Nephron (organoid): ENCODE data around the gene KCNMA1.

ENCODE experiments used
- H3K27ac Mint-ChIP-seq, 3 experiments: 2 replicates each; pipeline ENCODE4 v1.8.0; 2020; ENCODE audit warnings: mixed read lengths in 3 of 3, mild to moderate bottlenecking in 2 of 3, moderate library complexity in 1 of 3
- H3K27me3 Mint-ChIP-seq: 2 replicates; pipeline ENCODE4 v1.8.0; 2021; ENCODE audit warnings: low read depth, mild to moderate bottlenecking, moderate library complexity, mixed read lengths
- H3K36me3 Mint-ChIP-seq: 2 replicates; pipeline ENCODE4 v1.8.0; 2020; ENCODE audit warnings: low read depth, mixed read lengths
- H3K4me1 Mint-ChIP-seq: 2 replicates; pipeline ENCODE4 v1.8.0; 2020; ENCODE audit warnings: mixed read lengths
- H3K4me3 Mint-ChIP-seq, 3 experiments: 2 replicates each; pipeline ENCODE4 v1.8.0; 2020; ENCODE audit warnings: mild to moderate bottlenecking in 3 of 3, mixed read lengths in 3 of 3, moderate library complexity in 2 of 3
- H3K9me3 Mint-ChIP-seq: 2 replicates; pipeline ENCODE4 v1.8.0; 2020; ENCODE audit warnings: mixed read lengths
- TF ChIP-seq, protein P1 (sequence below), 3 experiments: fragments of 200-600 bp; sonication (generic); IDR thresholded peaks; one replicate each; pipeline ENCODE4 v1.5.0; 2021; ENCODE audit warnings: antibody characterized with exemption in 3 of 3; ENCODE audit not compliant: unreplicated experiment in 3 of 3

Gene KCNMA1

DNA sequence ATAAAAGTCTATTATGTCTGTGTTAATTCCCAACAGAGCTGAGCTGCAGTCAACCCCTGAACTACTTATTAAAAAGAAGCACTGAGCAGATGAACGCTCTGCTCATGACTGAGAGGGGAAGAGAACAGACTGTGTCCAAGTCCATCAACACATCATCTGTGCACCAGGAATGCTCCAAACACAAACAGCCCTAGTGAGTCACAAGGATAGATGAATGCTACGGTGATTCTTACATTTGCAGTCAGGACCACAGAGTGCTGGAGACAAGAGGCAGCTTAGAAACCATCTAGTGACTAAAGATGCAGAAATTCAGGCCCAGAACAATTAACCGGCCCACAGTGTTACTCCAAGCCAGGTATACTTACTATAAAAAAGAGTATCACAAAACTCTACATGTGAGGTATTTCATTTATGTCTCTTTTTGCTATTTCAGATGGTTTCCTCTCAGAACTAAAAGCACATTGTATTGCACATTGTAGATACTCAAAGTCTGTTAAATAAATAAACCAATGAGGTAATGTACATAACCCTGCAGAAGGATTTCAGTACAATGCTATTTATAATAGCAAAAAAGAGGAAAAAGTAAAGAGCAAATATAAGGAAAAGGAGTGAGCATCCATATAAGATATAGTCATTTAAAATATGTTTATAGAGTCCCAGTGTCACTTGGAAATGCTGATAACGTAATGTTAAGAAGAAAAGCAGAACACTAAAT is 159.2 kb downstream of the KCNMA1 start:
- Mint-ChIP-seq H3K4me3 (no peak overlapping the region), H3K27me3 (peaks cover 5% of the 10 kb centered on the region), H3K36me3 (no peaks in the 10 kb centered on the region), H3K27ac (no peak overlapping the region), H3K4me1 (peaks cover 30% of the 10 kb centered on the region), H3K9me3 (no peaks in the 10 kb centered on the region)
- TF ChIP-seq, protein P1, sequence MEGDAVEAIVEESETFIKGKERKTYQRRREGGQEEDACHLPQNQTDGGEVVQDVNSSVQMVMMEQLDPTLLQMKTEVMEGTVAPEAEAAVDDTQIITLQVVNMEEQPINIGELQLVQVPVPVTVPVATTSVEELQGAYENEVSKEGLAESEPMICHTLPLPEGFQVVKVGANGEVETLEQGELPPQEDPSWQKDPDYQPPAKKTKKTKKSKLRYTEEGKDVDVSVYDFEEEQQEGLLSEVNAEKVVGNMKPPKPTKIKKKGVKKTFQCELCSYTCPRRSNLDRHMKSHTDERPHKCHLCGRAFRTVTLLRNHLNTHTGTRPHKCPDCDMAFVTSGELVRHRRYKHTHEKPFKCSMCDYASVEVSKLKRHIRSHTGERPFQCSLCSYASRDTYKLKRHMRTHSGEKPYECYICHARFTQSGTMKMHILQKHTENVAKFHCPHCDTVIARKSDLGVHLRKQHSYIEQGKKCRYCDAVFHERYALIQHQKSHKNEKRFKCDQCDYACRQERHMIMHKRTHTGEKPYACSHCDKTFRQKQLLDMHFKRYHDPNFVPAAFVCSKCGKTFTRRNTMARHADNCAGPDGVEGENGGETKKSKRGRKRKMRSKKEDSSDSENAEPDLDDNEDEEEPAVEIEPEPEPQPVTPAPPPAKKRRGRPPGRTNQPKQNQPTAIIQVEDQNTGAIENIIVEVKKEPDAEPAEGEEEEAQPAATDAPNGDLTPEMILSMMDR (IDR thresholded peaks at IDR 0.05; ENCODE audit: unreplicated experiment in 3 of 3), result no peak

DNA sequence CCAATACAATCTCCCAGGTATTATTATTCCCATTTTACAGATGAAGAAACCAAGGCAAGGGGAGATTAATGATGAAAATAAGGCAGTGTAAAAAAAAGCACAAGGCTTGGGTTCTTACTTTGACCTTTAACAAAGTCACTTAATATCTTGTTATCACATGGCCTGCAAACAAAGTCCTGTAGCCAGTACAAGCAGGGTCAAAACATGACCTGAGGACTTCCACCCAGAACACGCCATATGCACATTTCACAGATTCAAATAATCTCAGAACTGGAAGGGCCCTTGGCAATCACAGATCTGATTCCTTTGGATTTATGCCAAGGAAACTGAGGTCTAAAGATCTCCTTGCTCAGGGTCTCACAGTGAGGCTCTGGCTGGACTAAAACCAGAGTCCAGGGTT is 162.1 kb downstream of the KCNMA1 start:
- Mint-ChIP-seq H3K9me3 (no peaks in the 10 kb centered on the region), H3K4me3 (no peak overlapping the region), H3K36me3 (no peaks in the 10 kb centered on the region), H3K27ac (no peak overlapping the region), H3K4me1 (peaks cover 30% of the 10 kb centered on the region), H3K27me3 (no peaks in the 10 kb centered on the region)
- TF ChIP-seq, protein P1 (IDR thresholded peaks at IDR 0.05; ENCODE audit: unreplicated experiment in 3 of 3), result no peak

DNA sequence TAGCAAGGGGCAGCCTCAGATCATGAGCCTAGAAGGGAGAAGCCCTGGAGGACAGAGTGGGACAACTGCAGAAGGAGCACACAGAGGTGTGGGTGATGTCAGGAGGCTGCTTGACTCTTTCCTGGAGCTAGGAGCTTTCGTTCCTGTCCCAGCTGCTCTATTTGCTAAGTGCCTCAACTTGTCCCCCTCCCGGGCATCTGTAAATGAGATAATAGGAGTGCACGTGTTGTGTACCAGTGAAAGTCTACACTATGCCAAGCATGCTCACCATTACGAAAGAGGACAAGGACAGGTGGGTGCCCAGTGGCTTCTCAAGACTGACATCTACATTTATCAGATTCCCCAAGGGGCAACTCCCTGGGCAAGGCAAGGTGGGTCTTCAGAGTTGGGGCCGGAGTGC is 162.7 kb downstream of the KCNMA1 start:
- Mint-ChIP-seq H3K27me3 (no peaks in the 10 kb centered on the region), H3K27ac (no peak overlapping the region), H3K36me3 (no peaks in the 10 kb centered on the region), H3K9me3 (no peaks in the 10 kb centered on the region), H3K4me1 (peaks cover 24% of the 10 kb centered on the region), H3K4me3 (no peak overlapping the region)
- TF ChIP-seq, protein P1 (IDR thresholded peaks at IDR 0.05; ENCODE audit: unreplicated experiment in 3 of 3), result no peak

DNA sequence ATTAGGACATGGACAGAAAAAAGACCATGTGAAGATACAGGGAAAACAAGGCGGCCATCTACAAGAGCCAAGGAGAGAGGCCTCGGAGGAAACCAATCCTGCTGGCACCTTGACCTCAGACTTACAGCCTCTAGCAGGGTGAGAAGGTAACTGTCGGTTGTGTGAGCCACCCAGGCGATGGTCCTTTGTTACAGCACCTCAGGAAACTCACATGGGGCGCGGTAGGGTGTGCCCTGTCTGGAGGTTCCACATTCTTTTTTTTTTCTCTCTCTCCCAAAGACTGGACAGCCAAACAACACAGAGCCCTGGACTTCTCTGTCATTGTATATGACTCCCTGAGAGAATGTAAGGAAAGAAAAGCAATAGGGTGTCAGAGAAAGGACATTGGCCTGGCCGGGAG is 163.2 kb downstream of the KCNMA1 start:
- Mint-ChIP-seq H3K9me3 (no peaks in the 10 kb centered on the region), H3K4me1 (peaks cover 19% of the 10 kb centered on the region), H3K36me3 (no peaks in the 10 kb centered on the region), H3K27me3 (no peaks in the 10 kb centered on the region), H3K4me3 (no peak overlapping the region), H3K27ac (no peak overlapping the region)
- TF ChIP-seq, protein P1 (IDR thresholded peaks at IDR 0.05; ENCODE audit: unreplicated experiment in 3 of 3), result no peak

DNA sequence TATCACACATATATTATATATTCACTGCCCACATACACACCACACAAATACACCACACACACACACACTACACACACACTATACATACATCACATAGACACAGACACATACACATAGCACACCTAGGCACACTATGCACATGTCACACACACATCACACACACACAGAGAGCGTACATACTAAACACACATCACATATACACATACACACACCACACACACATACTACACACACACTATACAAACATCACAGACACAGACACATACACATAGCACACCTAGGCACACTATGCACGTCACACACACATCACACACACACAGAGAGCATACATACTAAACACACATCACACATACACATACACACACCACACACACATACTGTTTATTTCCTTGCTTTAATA is 165.5 kb downstream of the KCNMA1 start:
- TF ChIP-seq, protein P1 (IDR thresholded peaks at IDR 0.05; ENCODE audit: unreplicated experiment in 3 of 3), result no peak
- Mint-ChIP-seq H3K27ac (no peak overlapping the region), H3K9me3 (no peaks in the 10 kb centered on the region), H3K36me3 (no peaks in the 10 kb centered on the region), H3K4me1 (peaks cover 5% of the 10 kb centered on the region), H3K27me3 (no peaks in the 10 kb centered on the region), H3K4me3 (no peak overlapping the region)

DNA sequence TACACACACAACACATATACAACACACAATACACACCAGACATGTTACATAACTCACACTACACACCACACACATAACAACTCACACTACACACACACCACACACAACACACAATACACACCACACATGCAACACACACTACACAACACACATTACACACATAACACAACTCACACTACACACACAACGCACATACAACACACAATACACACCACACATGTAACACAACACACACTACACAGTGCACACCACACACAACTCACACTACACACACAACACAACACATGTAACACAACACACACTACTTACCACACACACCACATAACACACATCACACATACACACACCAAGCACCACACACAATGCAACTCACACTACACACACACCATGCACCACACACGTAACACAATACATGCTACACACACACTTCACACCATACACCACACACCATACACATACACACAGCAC is 166.5 kb downstream of the KCNMA1 start:
- peaks cover 5% of the 10 kb centered on the region for H3K4me1 Mint-ChIP-seq
- no peaks in the 10 kb centered on the region for H3K36me3 Mint-ChIP-seq

More for the DNA sequence above, 166.5 kb downstream of the KCNMA1 start:
- TF ChIP-seq, protein P1 (IDR thresholded peaks at IDR 0.05; ENCODE audit: unreplicated experiment in 3 of 3), result no peak
- H3K27ac Mint-ChIP-seq, result no peak overlapping the region
- no peak overlapping the region for H3K4me3 Mint-ChIP-seq
- no peaks in the 10 kb centered on the region for H3K27me3 Mint-ChIP-seq
- no peaks in the 10 kb centered on the region for H3K9me3 Mint-ChIP-seq
